Neuronal stem cell (in vitro differentiated cells): Measurements from ENCODE around the gene EGLN2.

ENCODE experiments used
- DNase-seq: peaks from one replicate; pipeline ENCODE4 v3.0.0-alpha.2; 2013; ENCODE audit warnings: low spot score
- H2AFZ ChIP-seq: one replicate; pipeline ENCODE4 v1.6.1; 2013; ENCODE audit warnings: mild to moderate bottlenecking, low read length, inconsistent platforms
- H2AK5ac ChIP-seq: 2 replicates; pipeline ENCODE4 v1.6.1; 2013; ENCODE audit warnings: low read depth, mild to moderate bottlenecking, inconsistent platforms, low read length, moderate library complexity, mixed read lengths
- H2BK120ac ChIP-seq: 2 replicates; pipeline ENCODE4 v1.6.1; 2013; ENCODE audit warnings: low read depth, mild to moderate bottlenecking, inconsistent platforms, low read length, moderate library complexity, mixed read lengths
- H2BK12ac ChIP-seq: one replicate; pipeline ENCODE4 v1.6.1; 2013; ENCODE audit warnings: low read length, inconsistent platforms
- H2BK15ac ChIP-seq: 2 replicates; pipeline ENCODE4 v1.6.1; 2013; ENCODE audit warnings: mild to moderate bottlenecking, low read length, inconsistent platforms, mixed read lengths
- H2BK5ac ChIP-seq: one replicate; pipeline ENCODE4 v1.6.1; 2013; ENCODE audit warnings: inconsistent platforms, mild to moderate bottlenecking, low read length, moderate library complexity
- H3K14ac ChIP-seq: one replicate; pipeline ENCODE4 v1.6.1; 2013; ENCODE audit warnings: low read length, inconsistent platforms
- H3K18ac ChIP-seq: 2 replicates; pipeline ENCODE4 v1.6.1; 2013; ENCODE audit warnings: low read length, inconsistent platforms
- H3K23ac ChIP-seq: 2 replicates; pipeline ENCODE4 v1.6.1; 2013; ENCODE audit warnings: low read depth, mild to moderate bottlenecking, mixed read lengths, low read length, inconsistent platforms; ENCODE audit not compliant: poor library complexity
- H3K27ac ChIP-seq: replicated peaks from 3 replicates; pipeline ENCODE4 v1.5.1; 2013; ENCODE audit warnings: low read length, inconsistent platforms
- H3K27me3 ChIP-seq, 3 experiments: 2 replicates each; pipeline ENCODE4 v1.6.1; 2013; ENCODE audit warnings: low read length in 3 of 3, mild to moderate bottlenecking in 2 of 3, inconsistent platforms in 1 of 3, low read depth in 1 of 3, mixed read lengths in 1 of 3, moderate library complexity in 1 of 3; ENCODE audit not compliant: control insufficient read depth in 3 of 3, insufficient read depth in 3 of 3
- H3K36me3 ChIP-seq, 2 donors: replicated peaks in 1 of 2; 2 replicates each; pipeline ENCODE4 v1.6.1; 2013; ENCODE audit warnings: low read length in 2 of 2; ENCODE audit not compliant: control insufficient read depth in 2 of 2, insufficient read depth in 2 of 2
- H3K4ac ChIP-seq: 2 replicates; pipeline ENCODE4 v1.6.1; 2013; ENCODE audit warnings: inconsistent platforms, mild to moderate bottlenecking, low read length, moderate library complexity
- H3K4me1 ChIP-seq, 2 donors: 1 replicate in 1 of 2; 2 replicates in 1 of 2; pipeline ENCODE4 v1.6.1; 2013; ENCODE audit warnings: low read length in 2 of 2, low read depth in 1 of 2; ENCODE audit not compliant: control insufficient read depth in 2 of 2, insufficient read depth in 1 of 2
- H3K4me2 ChIP-seq: one replicate; pipeline ENCODE4 v1.6.1; 2013; ENCODE audit warnings: mild to moderate bottlenecking, low read length, inconsistent platforms; ENCODE audit not compliant: insufficient read depth, poor library complexity, severe bottlenecking
- H3K4me3 ChIP-seq, 2 donors: 2 replicates each; pipeline ENCODE4 v1.5.1; 2013; ENCODE audit warnings: low read length in 2 of 2, mild to moderate bottlenecking in 2 of 2, inconsistent platforms in 1 of 2, moderate library complexity in 1 of 2
- H3K79me1 ChIP-seq: one replicate; pipeline ENCODE4 v1.6.1; 2013; ENCODE audit warnings: low read depth, mild to moderate bottlenecking, inconsistent platforms, low read length, moderate library complexity
- H3K9ac ChIP-seq: one replicate; pipeline ENCODE4 v1.6.1; 2013; ENCODE audit warnings: mild to moderate bottlenecking, low read depth, low read length, inconsistent platforms; ENCODE audit not compliant: poor library complexity
- H3K9me3 ChIP-seq, 2 donors: replicated peaks in 1 of 2; 2 replicates each; pipeline versions ENCODE3 to v1.6.1; 2013; ENCODE audit warnings: low read length in 2 of 2, mild to moderate bottlenecking in 2 of 2, inconsistent platforms in 1 of 2, low read depth in 1 of 2, mixed read lengths in 1 of 2, moderate library complexity in 1 of 2; ENCODE audit not compliant: control insufficient read depth in 2 of 2, insufficient read depth in 1 of 2
- H4K8ac ChIP-seq: one replicate; pipeline ENCODE4 v1.6.1; 2013; ENCODE audit warnings: low read depth, mild to moderate bottlenecking, inconsistent platforms, low read length, moderate library complexity
- H4K91ac ChIP-seq: one replicate; pipeline ENCODE4 v1.6.1; 2013; ENCODE audit warnings: low read length, low read depth, mild to moderate bottlenecking, inconsistent platforms; ENCODE audit not compliant: poor library complexity
- WGBS, 2 donors: extraction: QIAGEN DNeasy Blood & Tissue Kit; methylation state at CpG; one replicate each; pipeline ENCODE4 v1.1.7; 2013; ENCODE audit warnings: missing lambda C conversion rate in 2 of 2, mixed read lengths in 1 of 2; ENCODE audit not compliant: insufficient read length in 2 of 2, insufficient replicate concordance in 1 of 2; ENCODE audit errors: extremely low coverage in 2 of 2; 5-methylcytosine and 5-hydroxymethylcytosine counted together

The EGLN2 gene

GRCh38 chr19:40804783-40805242 lies 5.8 kb downstream of the EGLN2 start:
- Histone ChIP-seq H3K9me3 (no peaks in the 10 kb centered on the region), H2BK120ac (no peak overlapping the region)
- WGBS, 2 donors, result no CpG with 5 or more reads among the region's 7 CpGs

GRCh38 chr19:40805258-40805868 lies 6.4 kb downstream of the EGLN2 start:
- Histone ChIP-seq H3K9me3 (no peaks in the 10 kb centered on the region), H3K36me3 (peaks cover 47 to 93% of the 10 kb centered on the region in 2 donors), H2BK120ac (no peak overlapping the region), H3K79me1 (peaks cover 33% of the 10 kb centered on the region), H2BK15ac (no peak overlapping the region), H3K4ac (no peak overlapping the region), H2AK5ac (no peak overlapping the region), H3K14ac (no peak overlapping the region), H2BK12ac (no peak overlapping the region), H4K8ac (no peak overlapping the region), H4K91ac (no peak overlapping the region), H3K4me3 (no peak overlapping the region), H3K27ac (no peak overlapping the region), H3K27me3 (no peaks in the 10 kb centered on the region), H3K9ac (no peak overlapping the region), H3K4me2 (no peak overlapping the region), H2BK5ac (no peak overlapping the region), H3K4me1 (peaks cover 45 to 59% of the 10 kb centered on the region in 2 donors), H2AFZ (no peak overlapping the region), H3K23ac (no peak overlapping the region), H3K18ac (no peak overlapping the region)
- DNase-seq, result no peak
- WGBS, 2 donors, result no CpG with 5 or more reads among the region's 2 CpGs

More at GRCh38 chr19:40804783-40805242, 5.8 kb downstream of the EGLN2 start:
- H4K8ac ChIP-seq, result no peak overlapping the region
- no peak overlapping the region for H3K4me2 ChIP-seq
- H2AFZ ChIP-seq, result no peak overlapping the region
- no peak overlapping the region for H3K23ac ChIP-seq
- H2AK5ac ChIP-seq, result no peak overlapping the region
- no peak overlapping the region for H2BK15ac ChIP-seq
- no peak overlapping the region for H3K14ac ChIP-seq
- no peak overlapping the region for H2BK5ac ChIP-seq
- no peak overlapping the region for H3K4me3 ChIP-seq
- DNase-seq, result no peak
- no peak overlapping the region for H2BK12ac ChIP-seq
- peaks cover 46 to 61% of the 10 kb centered on the region in 2 donors for H3K4me1 ChIP-seq
- H4K91ac ChIP-seq, result no peak overlapping the region
- H3K27me3 ChIP-seq, result no peaks in the 10 kb centered on the region
- H3K79me1 ChIP-seq, result peaks cover 33% of the 10 kb centered on the region
- no peak overlapping the region for H3K18ac ChIP-seq
- H3K4ac ChIP-seq, result no peak overlapping the region
- H3K9ac ChIP-seq, result peak overlapping the region; percentile 79
- H3K27ac ChIP-seq, result no peak overlapping the region
- peaks cover 49 to 93% of the 10 kb centered on the region in 2 donors for H3K36me3 ChIP-seq

GRCh38 chr19:40806423-40807146 lies 7.6 kb downstream of the EGLN2 start:
- no peak overlapping the region for H4K8ac ChIP-seq
- H3K23ac ChIP-seq, result peak overlapping the region; percentile 46
- H3K14ac ChIP-seq, result no peak overlapping the region
- peak overlapping the region; percentile 61 for H3K27ac ChIP-seq
- H3K9ac ChIP-seq, result peak overlapping the region; percentile 57
- H3K4me1 ChIP-seq, result peaks cover 36 to 53% of the 10 kb centered on the region in 2 donors
- H2AK5ac ChIP-seq, result peak overlapping the region; percentile 49
- H2BK120ac ChIP-seq, result no peak overlapping the region
- no peak overlapping the region for H2AFZ ChIP-seq
- H3K27me3 ChIP-seq, result no peaks in the 10 kb centered on the region
- peak overlapping the region; percentile 40 for H3K4me2 ChIP-seq
- peak overlapping the region; percentile 82 for H3K18ac ChIP-seq
- no peaks in the 10 kb centered on the region for H3K9me3 ChIP-seq
- WGBS, 2 donors, result no CpG with 5 or more reads among the region's 26 CpGs
- peak overlapping the region; percentile 20 for H3K4me3 ChIP-seq
- DNase-seq, result peak; percentile 96
- no peak overlapping the region for H2BK15ac ChIP-seq
- H4K91ac ChIP-seq, result no peak overlapping the region
- H3K4ac ChIP-seq, result no peak overlapping the region
- H2BK5ac ChIP-seq, result peak overlapping the region; percentile 42
- H2BK12ac ChIP-seq, result no peak overlapping the region
- H3K79me1 ChIP-seq, result peaks cover 25% of the 10 kb centered on the region
- H3K36me3 ChIP-seq, result peaks cover 36 to 80% of the 10 kb centered on the region in 2 donors
